GM10266 (cell line): Measurements from ENCODE around the gene CCDC38.

Experiments
- DNase-seq: peaks from one replicate; pipeline ENCODE4 v3.0.0; 2012; ENCODE audit errors: extremely low spot score
- CTCF ChIP-seq: IDR thresholded peaks from 2 replicates; pipeline ENCODE4 v1.5.1; 2012; ENCODE audit warnings: mild to moderate bottlenecking, low read depth; ENCODE audit not compliant: control insufficient read depth, insufficient read depth; ENCODE audit errors: missing control alignments

The CCDC38 gene

GRCh38 chr12:95960241-95960640 is 17.8 kb upstream of the CCDC38 start:
- DNase-seq = no peak
- no peak for TF ChIP-seq CTCF

DNA sequence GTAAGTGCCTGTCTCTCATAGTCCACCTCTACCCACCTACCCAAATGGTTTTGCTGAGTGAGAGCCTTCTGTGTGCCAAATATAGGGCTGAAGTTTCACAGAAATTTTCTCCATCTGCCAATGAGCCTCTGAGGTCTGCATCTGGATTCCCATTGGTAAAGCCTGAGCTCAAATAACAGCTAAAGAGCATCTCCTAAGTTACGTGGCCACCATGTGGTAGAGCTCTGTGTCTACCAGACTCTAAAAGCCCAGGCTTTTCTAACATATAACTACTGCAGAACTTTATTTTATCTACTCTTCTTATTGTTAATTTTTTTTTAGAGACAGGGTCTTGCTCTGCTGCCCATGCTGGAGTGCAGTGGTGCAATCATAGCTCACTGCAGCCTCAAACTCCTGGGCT is 16.7 kb upstream of the CCDC38 start:
- DNase-seq = no peak
- TF ChIP-seq CTCF = peak; percentile 4

- no peak for DNase-seq
- TF ChIP-seq CTCF = no peak
Measured at GRCh38 chr12:95956557-95957145, 14.2 kb upstream of the CCDC38 start.

GRCh38 chr12:95955549-95956159 is 13.2 kb upstream of the CCDC38 start:
- no peak for DNase-seq
- no peak for TF ChIP-seq CTCF

- DNase-seq = no peak
- TF ChIP-seq CTCF = no peak
Measured at GRCh38 chr12:95953000-95953399, 10.6 kb upstream of the CCDC38 start.

GRCh38 chr12:95951515-95951914 is 9.1 kb upstream of the CCDC38 start:
- DNase-seq = no peak
- no peak for TF ChIP-seq CTCF

GRCh38 chr12:95949477-95950206 is 7.2 kb upstream of the CCDC38 start:
- no peak for DNase-seq
- no peak for TF ChIP-seq CTCF
